ENCODE results near the gene PLK1. TPM values are rescaled to one million over a fixed set of nuclear protein-coding genes. Genes with fewer than 3 reads are reported as not detected.

Gene PLK1
- total and polyA plus RNA-seq, 8 donors: 0.58 to 35.9 (median 6.6) TPM

GRCh38 chr16:23683487-23683886 lies 4.8 kb downstream of the PLK1 start:
- 91 to 98% (median 92%) methylated on average over 3 of the region's 3 CpGs for WGBS, 5 donors

DNA sequence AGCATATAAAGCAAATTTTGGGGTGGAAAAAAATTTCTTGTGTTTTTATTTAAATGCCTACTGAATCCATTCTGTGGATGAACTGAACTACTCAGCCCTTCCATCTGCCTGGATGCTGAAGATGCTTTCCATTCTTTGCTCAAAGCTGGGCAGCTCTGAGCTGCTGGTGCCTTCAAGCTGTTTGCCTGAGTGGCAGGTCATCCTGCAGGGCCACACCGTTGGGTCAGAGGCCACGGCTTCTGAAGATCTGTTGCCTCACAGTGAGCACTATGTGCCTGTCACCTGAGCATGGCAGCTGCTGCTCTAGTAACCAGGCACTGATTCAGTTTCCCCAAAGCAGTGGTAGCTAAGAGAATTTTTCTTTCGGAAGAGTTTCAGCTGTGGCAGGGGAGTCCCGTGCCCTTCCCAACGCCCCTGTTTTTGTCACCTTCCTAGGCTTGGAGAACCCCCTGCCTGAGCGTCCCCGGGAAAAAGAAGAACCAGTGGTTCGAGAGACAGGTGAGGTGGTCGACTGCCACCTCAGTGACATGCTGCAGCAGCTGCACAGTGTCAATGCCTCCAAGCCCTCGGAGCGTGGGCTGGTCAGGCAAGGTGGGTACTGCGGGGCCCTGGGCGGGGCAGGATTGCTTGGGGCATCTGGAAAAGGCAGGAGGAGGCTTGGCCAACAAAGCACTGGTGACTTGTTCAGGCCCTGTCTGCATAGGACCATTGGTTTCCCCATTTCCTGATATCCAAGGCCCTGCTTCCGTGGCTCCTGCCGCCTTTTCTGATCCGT lies 8.5 kb downstream of the PLK1 start:
- Histone ChIP-seq H3K4me3 (no peak overlapping the region), H3K4me1 (no peaks in the 10 kb centered on the region), H3K27ac (no peak overlapping the region), H3K36me3 (peaks cover 60 to 92% (median 87%) of the 10 kb centered on the region in 4 donors), H3K9me3 (no peaks in the 10 kb centered on the region), H3K27me3 (no peaks in the 10 kb centered on the region)
- intact Hi-C loops (cut with DNase I; ENCODE audit: low total_unique reads): no loop called here
- no peak for DNase-seq
- TF ChIP-seq, protein P1, sequence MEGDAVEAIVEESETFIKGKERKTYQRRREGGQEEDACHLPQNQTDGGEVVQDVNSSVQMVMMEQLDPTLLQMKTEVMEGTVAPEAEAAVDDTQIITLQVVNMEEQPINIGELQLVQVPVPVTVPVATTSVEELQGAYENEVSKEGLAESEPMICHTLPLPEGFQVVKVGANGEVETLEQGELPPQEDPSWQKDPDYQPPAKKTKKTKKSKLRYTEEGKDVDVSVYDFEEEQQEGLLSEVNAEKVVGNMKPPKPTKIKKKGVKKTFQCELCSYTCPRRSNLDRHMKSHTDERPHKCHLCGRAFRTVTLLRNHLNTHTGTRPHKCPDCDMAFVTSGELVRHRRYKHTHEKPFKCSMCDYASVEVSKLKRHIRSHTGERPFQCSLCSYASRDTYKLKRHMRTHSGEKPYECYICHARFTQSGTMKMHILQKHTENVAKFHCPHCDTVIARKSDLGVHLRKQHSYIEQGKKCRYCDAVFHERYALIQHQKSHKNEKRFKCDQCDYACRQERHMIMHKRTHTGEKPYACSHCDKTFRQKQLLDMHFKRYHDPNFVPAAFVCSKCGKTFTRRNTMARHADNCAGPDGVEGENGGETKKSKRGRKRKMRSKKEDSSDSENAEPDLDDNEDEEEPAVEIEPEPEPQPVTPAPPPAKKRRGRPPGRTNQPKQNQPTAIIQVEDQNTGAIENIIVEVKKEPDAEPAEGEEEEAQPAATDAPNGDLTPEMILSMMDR (IDR thresholded peaks at IDR 0.05): no peak
- TF ChIP-seq EP300 (IDR thresholded peaks at IDR 0.05): no peak
- 71 to 89% (median 78%) methylated on average over 16 of the region's 16 CpGs for WGBS, 5 donors

More at GRCh38 chr16:23683487-23683886, 4.8 kb downstream of the PLK1 start:
- no peak for TF ChIP-seq EP300 (IDR thresholded peaks at IDR 0.05)
- no peak for TF ChIP-seq POLR2AphosphoS5 (IDR thresholded peaks at IDR 0.05)
- TF ChIP-seq POLR2A (IDR thresholded peaks at IDR 0.05): no peak
- TF ChIP-seq, protein P1 (IDR thresholded peaks at IDR 0.05): no peak
- H3K4me3 ChIP-seq: no peak overlapping the region
- H3K4me1 ChIP-seq: peaks cover 6 to 24% (median 14%) of the 10 kb centered on the region in 4 donors
- peaks cover 26 to 77% (median 72%) of the 10 kb centered on the region in 4 donors for H3K36me3 ChIP-seq
- no peaks in the 10 kb centered on the region for H3K9me3 ChIP-seq
- H3K27me3 ChIP-seq: no peaks in the 10 kb centered on the region
- DNase-seq: no peak
- no peak overlapping the region for H3K27ac ChIP-seq
- intact Hi-C loops (cut with DNase I; ENCODE audit: low total_unique reads): no loop called here

DNA sequence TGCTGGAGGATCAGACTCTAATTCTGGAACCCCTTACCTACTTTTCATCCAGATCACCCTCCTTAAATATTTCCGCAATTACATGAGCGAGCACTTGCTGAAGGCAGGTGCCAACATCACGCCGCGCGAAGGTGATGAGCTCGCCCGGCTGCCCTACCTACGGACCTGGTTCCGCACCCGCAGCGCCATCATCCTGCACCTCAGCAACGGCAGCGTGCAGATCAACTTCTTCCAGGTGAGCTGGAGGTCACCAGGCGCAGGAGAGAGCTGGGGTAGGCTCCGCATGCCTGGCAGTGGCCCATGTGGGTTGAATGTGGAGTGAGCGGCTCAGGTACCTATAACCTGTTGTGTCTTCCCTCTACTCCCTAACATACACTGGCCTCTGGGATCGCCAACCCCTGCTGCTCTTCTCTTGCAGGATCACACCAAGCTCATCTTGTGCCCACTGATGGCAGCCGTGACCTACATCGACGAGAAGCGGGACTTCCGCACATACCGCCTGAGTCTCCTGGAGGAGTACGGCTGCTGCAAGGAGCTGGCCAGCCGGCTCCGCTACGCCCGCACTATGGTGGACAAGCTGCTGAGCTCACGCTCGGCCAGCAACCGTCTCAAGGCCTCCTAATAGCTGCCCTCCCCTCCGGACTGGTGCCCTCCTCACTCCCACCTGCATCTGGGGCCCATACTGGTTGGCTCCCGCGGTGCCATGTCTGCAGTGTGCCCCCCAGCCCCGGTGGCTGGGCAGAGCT lies 10.9 kb downstream of the PLK1 start:
- H3K4me1 ChIP-seq: peaks cover 0 to 3% (median 0%) of the 10 kb centered on the region in 4 donors
- H3K36me3 ChIP-seq: peaks cover 48 to 87% (median 74%) of the 10 kb centered on the region in 4 donors
- TF ChIP-seq POLR2AphosphoS5 (IDR thresholded peaks at IDR 0.05) (no peak), EP300 (IDR thresholded peaks at IDR 0.05) (no peak), POLR2A (IDR thresholded peaks at IDR 0.05) (no peak)
- TF ChIP-seq, protein P1 (IDR thresholded peaks at IDR 0.05): no peak
- no peaks in the 10 kb centered on the region for H3K27me3 ChIP-seq
- H3K4me3 ChIP-seq: no peak overlapping the region
- no peak for DNase-seq
- no peak overlapping the region for H3K27ac ChIP-seq
- no peaks in the 10 kb centered on the region for H3K9me3 ChIP-seq
- 93 to 96% (median 93%) methylated on average over 21 to 36 of the region's 36 CpGs for WGBS, 5 donors
- intact Hi-C loops (cut with DNase I; ENCODE audit: low total_unique reads): no loop called here

- Histone ChIP-seq H3K4me1 (peaks cover 0 to 10% (median 3%) of the 10 kb centered on the region in 4 donors), H3K27ac (no peak overlapping the region), H3K36me3 (peaks cover 48 to 87% (median 69%) of the 10 kb centered on the region in 4 donors), H3K9me3 (no peaks in the 10 kb centered on the region), H3K27me3 (peaks cover 0 to 4% (median 0%) of the 10 kb centered on the region in 3 donors), H3K4me3 (no peak overlapping the region)
- intact Hi-C loops (cut with DNase I; ENCODE audit: low total_unique reads): no loop called here
- no peak for DNase-seq
- TF ChIP-seq, protein P1 (IDR thresholded peaks at IDR 0.05): no peak
- TF ChIP-seq EP300 (IDR thresholded peaks at IDR 0.05): no peak
- TF ChIP-seq POLR2A (IDR thresholded peaks at IDR 0.05): no peak
- no peak for TF ChIP-seq POLR2AphosphoS5 (IDR thresholded peaks at IDR 0.05)
- 92 to 95% (median 94%) methylated on average over 18 to 25 of the region's 25 CpGs for WGBS, 5 donors
These were observed 12.2 kb downstream of the PLK1 start for GRCh38 chr16:23690771-23691482.
